Measurements from ENCODE around the gene ARSD. TPM values are rescaled to one million over a fixed set of nuclear protein-coding genes. Genes with fewer than 3 reads are reported as not detected.

Gene ARSD
- polyA plus RNA-seq, 3 donors, result 19.2 to 28.6 (median 19.7) TPM

DNA sequence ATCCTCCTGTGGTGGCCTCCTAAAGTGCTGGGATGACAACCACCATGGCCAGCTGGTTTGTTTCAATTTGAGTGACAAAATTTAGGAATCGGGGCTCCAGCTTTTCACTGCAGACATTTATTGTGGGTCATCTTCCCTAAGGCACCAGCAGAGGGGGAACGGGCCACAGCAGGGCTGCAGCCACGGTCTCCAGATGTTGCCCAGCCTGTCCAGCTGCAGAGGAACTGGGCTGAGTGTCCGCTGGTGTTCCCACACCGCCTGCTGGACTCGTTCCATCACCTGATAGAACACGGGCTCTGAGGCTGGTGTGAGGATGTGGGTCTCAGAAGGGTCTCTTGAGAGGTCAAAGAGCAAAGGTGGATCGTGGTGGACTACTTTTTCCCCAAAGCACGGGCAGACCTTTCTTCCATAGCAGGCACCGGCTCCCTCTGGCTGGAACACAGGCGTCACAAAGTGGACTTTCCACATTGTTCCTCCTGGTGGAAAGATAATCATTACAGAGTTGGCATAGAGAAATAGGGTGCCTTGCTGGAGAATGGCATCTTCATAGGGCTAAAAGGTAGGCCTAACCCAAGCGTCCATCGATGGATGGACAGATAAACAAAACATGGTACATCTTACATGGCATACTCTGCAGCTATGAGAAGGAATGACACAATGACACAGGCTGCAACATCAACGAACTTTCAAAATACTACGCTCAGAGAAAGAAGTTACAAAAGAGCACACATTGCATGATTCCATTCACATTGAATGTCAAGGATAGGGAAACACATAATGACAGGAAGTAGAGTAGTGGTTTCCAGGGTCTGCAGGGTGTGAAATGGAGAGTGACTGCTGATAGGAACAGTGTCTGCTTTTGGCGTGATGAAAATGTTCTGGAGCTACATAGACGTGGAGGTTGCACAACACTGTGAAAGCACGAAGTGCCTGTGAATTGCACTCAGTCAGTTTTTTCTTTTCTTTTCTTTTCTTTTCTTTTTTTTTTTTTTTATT is 5.9 kb upstream of the ARSD start:
- Histone ChIP-seq H3K4me1 (ENCODE audit: control insufficient read depth in 1 of 2, insufficient read depth in 2 of 2, low read length in 2 of 2) (peaks cover 31 to 50% of the 10 kb centered on the region in 2 donors), H2AFZ (ENCODE audit: insufficient read depth, low read depth, low read length, poor library complexity, severe bottlenecking) (peak overlapping the region; percentile 11), H3K27me3 (ENCODE audit: control insufficient read depth in 2 of 2, insufficient read depth in 2 of 2, low read length in 2 of 2) (no peaks in the 10 kb centered on the region), H3K79me2 (ENCODE audit: insufficient read depth, low read length) (no peaks in the 10 kb centered on the region), H3K27ac (ENCODE audit: low read depth in 1 of 2, low read length in 2 of 2) (peak overlapping the region in 1 of 2 donors; percentile 64), H3K9ac (ENCODE audit: insufficient read depth, low read length, poor library complexity, severe bottlenecking) (no peak overlapping the region), H3K36me3 (replicated peaks in 1 of 2; ENCODE audit: control insufficient read depth in 1 of 2, insufficient read depth in 2 of 2, low read length in 2 of 2) (no peaks in the 10 kb centered on the region), H4K20me1 (ENCODE audit: insufficient read depth, low read length) (no peaks in the 10 kb centered on the region), H3K4me3 (replicated peaks in 1 of 3; ENCODE audit: low read depth in 2 of 3, low read length in 3 of 3) (peak overlapping the region in 1 of 3 experiments; percentile 43), H3K4me2 (replicated peaks; ENCODE audit: extremely low read depth, low read length, poor library complexity, severe bottlenecking) (peak overlapping the region; percentile 50), H3K9me3 (replicated peaks in 1 of 2; ENCODE audit: control insufficient read depth in 1 of 2, insufficient read depth in 1 of 2, low read length in 2 of 2) (peaks cover 0 to 6% of the 10 kb centered on the region in 2 donors)
- H3K27ac Mint-ChIP-seq, result peak overlapping the region in 6 of 7 donors; percentile 69 to 86 (median 80)
- WGBS (ENCODE audit: insufficient coverage), result 92% methylated on average over 2 of the region's 18 CpGs
- TF ChIP-seq, protein P1, sequence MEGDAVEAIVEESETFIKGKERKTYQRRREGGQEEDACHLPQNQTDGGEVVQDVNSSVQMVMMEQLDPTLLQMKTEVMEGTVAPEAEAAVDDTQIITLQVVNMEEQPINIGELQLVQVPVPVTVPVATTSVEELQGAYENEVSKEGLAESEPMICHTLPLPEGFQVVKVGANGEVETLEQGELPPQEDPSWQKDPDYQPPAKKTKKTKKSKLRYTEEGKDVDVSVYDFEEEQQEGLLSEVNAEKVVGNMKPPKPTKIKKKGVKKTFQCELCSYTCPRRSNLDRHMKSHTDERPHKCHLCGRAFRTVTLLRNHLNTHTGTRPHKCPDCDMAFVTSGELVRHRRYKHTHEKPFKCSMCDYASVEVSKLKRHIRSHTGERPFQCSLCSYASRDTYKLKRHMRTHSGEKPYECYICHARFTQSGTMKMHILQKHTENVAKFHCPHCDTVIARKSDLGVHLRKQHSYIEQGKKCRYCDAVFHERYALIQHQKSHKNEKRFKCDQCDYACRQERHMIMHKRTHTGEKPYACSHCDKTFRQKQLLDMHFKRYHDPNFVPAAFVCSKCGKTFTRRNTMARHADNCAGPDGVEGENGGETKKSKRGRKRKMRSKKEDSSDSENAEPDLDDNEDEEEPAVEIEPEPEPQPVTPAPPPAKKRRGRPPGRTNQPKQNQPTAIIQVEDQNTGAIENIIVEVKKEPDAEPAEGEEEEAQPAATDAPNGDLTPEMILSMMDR (IDR thresholded peaks at IDR 0.05), result no peak
- H3K27me3 Mint-ChIP-seq (ENCODE audit: low read depth in 3 of 3), result peaks cover 0 to 3% (median 2%) of the 10 kb centered on the region in 3 donors
- intact Hi-C loops (cut with micrococcal nuclease), result loop anchor here in 1 of 2 donors (2.0 kb wide), 1 partner anchor 46 kb away; no protein-coding TSS in a partner anchor
- peak; percentile 59 to 75 (median 64) for DNase-seq
- peaks cover 0 to 12% (median 10%) of the 10 kb centered on the region in 7 donors for H3K9me3 Mint-ChIP-seq
- peaks cover 0 to 4% of the 10 kb centered on the region in 2 donors for H3K36me3 Mint-ChIP-seq
- H3K4me1 Mint-ChIP-seq, result peaks cover 45% of the 10 kb centered on the region
- H3K4me3 Mint-ChIP-seq, result peak overlapping the region in 1 of 2 donors; percentile 72

DNA sequence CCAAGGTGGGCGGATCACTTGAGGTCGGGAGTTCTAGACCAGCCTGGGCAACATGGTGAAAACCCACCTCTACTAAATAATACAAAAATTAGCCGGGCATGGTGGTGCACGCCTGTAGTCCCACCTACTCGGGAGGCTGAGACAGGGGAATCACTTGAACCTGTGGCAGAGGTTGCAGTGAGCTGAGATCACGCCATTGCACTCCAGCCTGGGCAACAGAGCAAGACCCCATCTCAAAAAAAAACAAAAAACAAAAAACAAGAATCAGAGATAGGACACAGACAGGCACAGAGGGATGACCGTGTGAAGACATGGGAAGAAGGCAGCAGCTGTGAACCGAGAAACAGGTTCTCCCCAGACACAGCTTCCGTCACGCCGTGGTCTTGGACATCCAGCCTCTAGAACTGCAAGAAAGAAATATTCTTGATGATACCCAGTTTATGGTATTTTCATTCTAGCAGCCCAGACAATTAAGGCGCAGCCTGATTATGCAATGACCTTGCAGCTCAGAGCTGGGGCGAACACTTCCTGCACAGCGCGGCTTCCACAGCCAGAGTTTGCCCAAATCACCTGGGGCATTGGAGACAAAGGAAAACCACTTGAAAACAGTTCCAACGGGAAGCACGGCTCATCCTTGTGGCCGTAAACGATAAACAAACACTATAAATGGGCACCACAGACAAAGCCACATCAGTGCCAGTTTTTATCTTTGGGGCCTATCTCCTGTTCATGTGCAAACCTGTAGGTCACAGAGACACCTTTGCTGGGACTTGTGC is 4.2 kb upstream of the ARSD start:
- TF ChIP-seq, protein P1 (IDR thresholded peaks at IDR 0.05), result no peak
- Histone ChIP-seq H3K4me2 (replicated peaks; ENCODE audit: extremely low read depth, low read length, poor library complexity, severe bottlenecking) (no peak overlapping the region), H3K4me1 (ENCODE audit: control insufficient read depth in 1 of 2, insufficient read depth in 2 of 2, low read length in 2 of 2) (peaks cover 38 to 50% of the 10 kb centered on the region in 2 donors), H2AFZ (ENCODE audit: insufficient read depth, low read depth, low read length, poor library complexity, severe bottlenecking) (no peak overlapping the region), H3K36me3 (replicated peaks in 1 of 2; ENCODE audit: control insufficient read depth in 1 of 2, insufficient read depth in 2 of 2, low read length in 2 of 2) (no peaks in the 10 kb centered on the region), H3K4me3 (replicated peaks in 1 of 3; ENCODE audit: low read depth in 2 of 3, low read length in 3 of 3) (no peak overlapping the region), H3K27ac (ENCODE audit: low read depth in 1 of 2, low read length in 2 of 2) (peak overlapping the region in 1 of 2 donors; percentile 23), H3K9me3 (replicated peaks in 1 of 2; ENCODE audit: control insufficient read depth in 1 of 2, insufficient read depth in 1 of 2, low read length in 2 of 2) (peaks cover 0 to 6% of the 10 kb centered on the region in 2 donors), H3K9ac (ENCODE audit: insufficient read depth, low read length, poor library complexity, severe bottlenecking) (no peak overlapping the region), H4K20me1 (ENCODE audit: insufficient read depth, low read length) (no peaks in the 10 kb centered on the region), H3K79me2 (ENCODE audit: insufficient read depth, low read length) (no peaks in the 10 kb centered on the region), H3K27me3 (ENCODE audit: control insufficient read depth in 2 of 2, insufficient read depth in 2 of 2, low read length in 2 of 2) (no peaks in the 10 kb centered on the region)
- WGBS (ENCODE audit: insufficient coverage), result 10% methylated on average over 4 of the region's 19 CpGs
- peaks cover 0 to 17% (median 10%) of the 10 kb centered on the region in 7 donors for H3K9me3 Mint-ChIP-seq
- DNase-seq, result peak; percentile 14 to 35 (median 16)
- peaks cover 46% of the 10 kb centered on the region for H3K4me1 Mint-ChIP-seq
- H3K36me3 Mint-ChIP-seq, result peaks cover 0 to 4% of the 10 kb centered on the region in 2 donors
- peak overlapping the region in 1 of 2 donors; percentile 37 for H3K4me3 Mint-ChIP-seq
- intact Hi-C loops (cut with micrococcal nuclease), result no loop called here
- H3K27me3 Mint-ChIP-seq (ENCODE audit: low read depth in 3 of 3), result peaks cover 0 to 3% (median 0%) of the 10 kb centered on the region in 3 donors
- peak overlapping the region in 5 of 7 donors; percentile 31 to 77 (median 63) for H3K27ac Mint-ChIP-seq
